H1 (cell line): ENCODE data around the gene TRDN. TPM values are rescaled to one million over a fixed set of nuclear protein-coding genes. Genes with fewer than 3 reads are reported as not detected.

Source experiments
- CTCF ChIA-PET: fragments of 300-600 bp; sonication (Branson Sonifier 250); formaldehyde crosslinking; loops from one replicate; lab custom pipeline; 2021; ENCODE audit not compliant: partially characterized antibody; lab: Charles Lee
- POLR2A ChIA-PET: fragments of 300-600 bp; sonication (Branson Sonifier 250); formaldehyde crosslinking; loops from one replicate; lab custom pipeline; 2021; ENCODE audit warnings: inconsistent platforms; ENCODE audit not compliant: partially characterized antibody; lab: Charles Lee
- DNase-seq, 2 experiments: peaks; one replicate each; pipeline versions ENCODE4 v3.0.0 to v3.0.0-alpha.2; 2010 to 2022; ENCODE audit warnings: low spot score in 2 of 2, low read depth in 1 of 2, mixed read lengths in 1 of 2
- FAIRE-seq: peaks from 2 replicates; lab custom pipeline; 2011; peaks lifted over from hg19 to GRCh38; lab: Jason Lieb, UNC
- H2AFZ ChIP-seq: 2 replicates; pipeline ENCODE4 v1.8.1; 2012; ENCODE audit warnings: low read length, inconsistent platforms
- H2AK5ac ChIP-seq: 2 replicates; pipeline ENCODE4 v1.6.1; 2013; ENCODE audit warnings: low read depth, low read length
- H2BK120ac ChIP-seq: replicated peaks from 2 replicates; pipeline ENCODE3; 2013; ENCODE audit warnings: low read depth, low read length, inconsistent platforms
- H2BK12ac ChIP-seq: 2 replicates; pipeline ENCODE4 v1.6.1; 2013; ENCODE audit warnings: low read depth, low read length
- H2BK15ac ChIP-seq: 2 replicates; pipeline ENCODE4 v1.6.1; 2013; ENCODE audit warnings: low read length
- H2BK20ac ChIP-seq: 2 replicates; pipeline ENCODE4 v1.6.1; 2013; ENCODE audit warnings: low read length
- H2BK5ac ChIP-seq: 2 replicates; pipeline ENCODE4 v1.6.1; 2013; ENCODE audit warnings: low read depth, low read length
- H3K14ac ChIP-seq: 2 replicates; pipeline ENCODE4 v1.6.1; 2013; ENCODE audit warnings: inconsistent platforms; ENCODE audit not compliant: insufficient read length
- H3K18ac ChIP-seq: 2 replicates; pipeline ENCODE4 v1.6.1; 2013; ENCODE audit warnings: low read length; ENCODE audit errors: extremely low read depth
- H3K23ac ChIP-seq: 2 replicates; pipeline ENCODE4 v1.6.1; 2013; ENCODE audit warnings: inconsistent platforms; ENCODE audit not compliant: insufficient read length
- H3K23me2 ChIP-seq: 2 replicates; pipeline ENCODE4 v1.6.1; 2013; ENCODE audit warnings: low read depth, low read length
- H3K27ac ChIP-seq: 2 replicates; pipeline ENCODE4 v1.6.1; 2011; ENCODE audit warnings: low read depth, low read length, inconsistent platforms
- H3K27me3 ChIP-seq, 4 experiments: replicated peaks in 1 of 4; 1 replicate in 1 of 4; 2 replicates in 3 of 4; pipeline versions ENCODE4 v1.6.1 to v1.8.1; 2011 to 2013; ENCODE audit warnings: low read length in 3 of 4, mild to moderate bottlenecking in 3 of 4, inconsistent platforms in 2 of 4, mixed read lengths in 2 of 4, moderate library complexity in 1 of 4; ENCODE audit not compliant: control insufficient read depth in 3 of 4, insufficient read depth in 3 of 4; ENCODE audit errors: extremely low read depth in 1 of 4
- H3K36me3 ChIP-seq, 4 experiments: 2 replicates each; pipeline versions ENCODE4 v1.6.1 to v1.8.1; 2011 to 2013; ENCODE audit warnings: mild to moderate bottlenecking in 4 of 4, low read length in 3 of 4, moderate library complexity in 2 of 4, control low read depth in 1 of 4, inconsistent platforms in 1 of 4; ENCODE audit not compliant: insufficient read depth in 4 of 4, control insufficient read depth in 2 of 4
- H3K4ac ChIP-seq: replicated peaks from 2 replicates; pipeline ENCODE3; 2013; ENCODE audit warnings: low read length, low read depth, mixed read lengths, inconsistent platforms; ENCODE audit not compliant: insufficient read length
- H3K4me1 ChIP-seq, 4 experiments: replicated peaks in 1 of 4; 1 replicate in 1 of 4; 2 replicates in 3 of 4; pipeline versions ENCODE4 v1.6.1 to v1.8.1; 2011 to 2013; ENCODE audit warnings: low read length in 3 of 4, inconsistent platforms in 2 of 4, mixed read lengths in 1 of 4; ENCODE audit not compliant: insufficient read depth in 4 of 4, control insufficient read depth in 3 of 4
- H3K4me2 ChIP-seq, 2 experiments: 2 replicates each; pipeline versions ENCODE4 v1.6.1 to v1.8.1; 2011 to 2013; ENCODE audit warnings: low read depth in 2 of 2, low read length in 2 of 2, control low read depth in 1 of 2, inconsistent platforms in 1 of 2, mild to moderate bottlenecking in 1 of 2; ENCODE audit not compliant: insufficient read depth in 1 of 2
- H3K4me3 ChIP-seq, 4 experiments: fragments of 200-600, 300-600 bp in 1 of 4; sonication (generic), shearing (Covaris generic), sonication (Bioruptor Twin) in 1 of 4; 2 replicates each; pipeline versions ENCODE4 v1.5.1 to v1.8.1; 2011 to 2016; ENCODE audit warnings: low read length in 4 of 4, low read depth in 3 of 4, control low read depth in 2 of 4, inconsistent platforms in 2 of 4, mild to moderate bottlenecking in 2 of 4, mixed read lengths in 1 of 4, moderate library complexity in 1 of 4; ENCODE audit not compliant: insufficient read depth in 2 of 4; ENCODE audit errors: extremely low read depth in 1 of 4
- H3K56ac ChIP-seq: replicated peaks from 2 replicates; pipeline ENCODE3; 2013; ENCODE audit warnings: low read depth, mild to moderate bottlenecking, mixed read lengths, low read length, inconsistent platforms; ENCODE audit not compliant: insufficient read length
- H3K79me1 ChIP-seq: 2 replicates; pipeline ENCODE4 v1.6.1; 2013; ENCODE audit warnings: low read depth, low read length, control low read depth
- H3K79me2 ChIP-seq, 2 experiments: 2 replicates each; pipeline versions ENCODE4 v1.6.1 to v1.8.1; 2012 to 2013; ENCODE audit warnings: low read length in 2 of 2, mild to moderate bottlenecking in 2 of 2, inconsistent platforms in 1 of 2; ENCODE audit not compliant: insufficient read depth in 2 of 2, control insufficient read depth in 1 of 2
- H3K9ac ChIP-seq, 4 experiments: replicated peaks in 1 of 4; 1 replicate in 1 of 4; 2 replicates in 3 of 4; pipeline versions ENCODE4 v1.6.1 to v1.8.1; 2011 to 2013; ENCODE audit warnings: low read depth in 3 of 4, low read length in 3 of 4, control low read depth in 2 of 4, mild to moderate bottlenecking in 2 of 4, moderate library complexity in 2 of 4, inconsistent platforms in 1 of 4; ENCODE audit errors: extremely low read depth in 1 of 4
- H3K9me3 ChIP-seq, 2 experiments: 2 replicates each; pipeline versions ENCODE4 v1.6.1 to v1.8.1; 2012 to 2013; ENCODE audit warnings: mild to moderate bottlenecking in 2 of 2, moderate library complexity in 2 of 2, control low read depth in 1 of 2, inconsistent platforms in 1 of 2, low read depth in 1 of 2, low read length in 1 of 2, mixed read lengths in 1 of 2; ENCODE audit not compliant: insufficient read depth in 2 of 2
- H4K20me1 ChIP-seq, 2 experiments: replicated peaks in 1 of 2; 2 replicates each; pipeline versions ENCODE3 to v1.8.1; 2011 to 2013; ENCODE audit warnings: inconsistent platforms in 2 of 2, low read length in 2 of 2, mild to moderate bottlenecking in 1 of 2; ENCODE audit not compliant: insufficient read depth in 2 of 2, control insufficient read depth in 1 of 2
- H4K5ac ChIP-seq: 2 replicates; pipeline ENCODE4 v1.6.1; 2013; ENCODE audit warnings: low read length, low read depth, mixed read lengths, inconsistent platforms; ENCODE audit not compliant: insufficient read length
- H4K8ac ChIP-seq: 2 replicates; pipeline ENCODE4 v1.8.0; 2013; ENCODE audit warnings: mild to moderate bottlenecking, moderate library complexity, low read length, inconsistent platforms; ENCODE audit not compliant: insufficient read depth; ENCODE audit errors: extremely low read depth
- H4K91ac ChIP-seq: replicated peaks from 2 replicates; pipeline ENCODE3; 2013; ENCODE audit warnings: low read length, mixed read lengths, inconsistent platforms; ENCODE audit not compliant: insufficient read length
- ATF3 ChIP-seq: IDR thresholded peaks from 2 replicates; pipeline ENCODE4 v1.6.1; 2011; ENCODE audit warnings: low read depth, mild to moderate bottlenecking, low read length; ENCODE audit not compliant: insufficient read depth
- CHD1 ChIP-seq: IDR thresholded peaks from 2 replicates; pipeline ENCODE4 v1.6.1; 2012; ENCODE audit warnings: low read depth, low read length, improper control_type of control experiment
- E2F6 ChIP-seq: IDR thresholded peaks from 2 replicates; pipeline ENCODE4 v1.6.1; 2012; ENCODE audit warnings: inconsistent platforms
- EGR1 ChIP-seq: IDR thresholded peaks from 2 replicates; pipeline ENCODE4 v1.6.1; 2011; ENCODE audit warnings: low read depth, low read length, borderline replicate concordance
- NANOG ChIP-seq: IDR thresholded peaks from 2 replicates; pipeline ENCODE4 v1.6.1; 2011; ENCODE audit warnings: low read length, low read depth, mild to moderate bottlenecking, inconsistent platforms; ENCODE audit not compliant: insufficient read depth, poor library complexity, severe bottlenecking
- RBBP5 ChIP-seq: IDR thresholded peaks from 2 replicates; pipeline ENCODE4 v1.7.1; 2012; ENCODE audit warnings: low read depth, mild to moderate bottlenecking, inconsistent platforms, low read length, moderate library complexity, borderline replicate concordance
- SIN3A ChIP-seq, 2 experiments: IDR thresholded peaks in 1 of 2; conservative IDR thresholded peaks in 1 of 2; 2 replicates each; pipeline ENCODE4 v1.6.1; 2011 to 2012; ENCODE audit warnings: low read length in 2 of 2, improper control_type of control experiment in 1 of 2, low read depth in 1 of 2, mild to moderate bottlenecking in 1 of 2
- SIRT6 ChIP-seq: IDR thresholded peaks from one replicate; pipeline ENCODE4 v1.7.1; 2012; ENCODE audit warnings: low read length, inconsistent platforms
- SP4 ChIP-seq: IDR thresholded peaks from 2 replicates; pipeline ENCODE4 v1.6.1; 2012; ENCODE audit warnings: low read length, inconsistent platforms
- SRF ChIP-seq: IDR thresholded peaks from 2 replicates; pipeline ENCODE4 v1.6.1; 2011; ENCODE audit warnings: mild to moderate bottlenecking, low read depth, low read length, moderate library complexity
- USF2 ChIP-seq: IDR thresholded peaks from 2 replicates; pipeline ENCODE4 v1.6.1; 2011; ENCODE audit warnings: low read length, improper control_type of control experiment
- ZNF274 ChIP-seq: IDR thresholded peaks from 2 replicates; pipeline ENCODE4 v1.7.0; 2012; ENCODE audit warnings: low read length, borderline replicate concordance; ENCODE audit errors: extremely low read depth
- WGBS, 2 experiments: shearing (Covaris generic) in 1 of 2; methylation state at CpG; one replicate each; pipeline versions ENCODE4 v1.1.6 to v1.1.7; 2013 to 2015; ENCODE audit warnings: low lambda C conversion rate in 2 of 2, mixed read lengths in 2 of 2, inconsistent platforms in 1 of 2, low coverage in 1 of 2, missing lambda C conversion rate in 1 of 2; ENCODE audit not compliant: insufficient replicate concordance in 2 of 2, insufficient coverage in 1 of 2, insufficient read length in 1 of 2; ENCODE audit errors: extremely low coverage in 1 of 2, missing lambda C conversion rate in 1 of 2; 5-methylcytosine and 5-hydroxymethylcytosine counted together
- polyA plus RNA-seq, 7 experiments: library from polyadenylated mRNA; depleted of rRNA in 3 of 7; stranded (reverse) in 5 of 7; unstranded in 2 of 7; fragments of >200 nt in 5 of 7; fragments of 200-250 nt in 2 of 7; gene quantifications; 1 replicate in 5 of 7; 2 replicates in 1 of 7; 4 replicates in 1 of 7; pipeline versions ENCODE4 v1.2.1 to v1.2.3, GENCODE V29; 2011 to 2013; ENCODE audit warnings: missing spikeins in 2 of 7, mixed read lengths in 2 of 7
- total RNA-seq: library from RNA; stranded (reverse); fragmentation: NEBNext Ultra II Directional; extraction: Animal tissue kit (Norgen Biotek cat#: 25700); gene quantifications from 2 replicates; pipeline ENCODE4 v1.2.1, GENCODE V29; 2021

The TRDN gene
- total and polyA plus RNA-seq, 2 of the 8 experiments (the other 6 are each of a cell fraction or from before 2014, with no cell fraction given): 1.6 to 41.6 TPM

GRCh38 chr6:123507582-123507981 lies 129.2 kb downstream of the TRDN start:
- H3K36me3 ChIP-seq: peaks cover 0 to 3% (median 0%) of the 10 kb centered on the region in 4 experiments; a peak in 1 of 8 replicates
- no peak overlapping the region for H2BK15ac ChIP-seq
- H3K18ac ChIP-seq: no peak overlapping the region
- no peak overlapping the region for H2BK12ac ChIP-seq
- no peak overlapping the region for H3K27ac ChIP-seq
- H4K91ac ChIP-seq: no peak overlapping the region
- H4K20me1 ChIP-seq: no peaks in the 10 kb centered on the region
- no peak overlapping the region for H3K56ac ChIP-seq
- H4K5ac ChIP-seq: no peak overlapping the region
- no peaks in the 10 kb centered on the region for H3K23me2 ChIP-seq
- H3K9me3 ChIP-seq: no peaks in the 10 kb centered on the region
- DNase-seq: no peak
- no peaks in the 10 kb centered on the region for H3K79me2 ChIP-seq
- no peak overlapping the region for H2BK5ac ChIP-seq
- no peak overlapping the region for H3K14ac ChIP-seq
- no peak overlapping the region for H2AK5ac ChIP-seq
- no peaks in the 10 kb centered on the region for H3K79me1 ChIP-seq
- H3K4me3 ChIP-seq: no peak overlapping the region
- H3K4me2 ChIP-seq: no peak overlapping the region
- no peak overlapping the region for H4K8ac ChIP-seq
- H2BK120ac ChIP-seq: no peak overlapping the region
- no peak overlapping the region for H3K9ac ChIP-seq
- no peak for FAIRE-seq
- no peak overlapping the region for H2AFZ ChIP-seq
- H3K23ac ChIP-seq: no peak overlapping the region
- no peaks in the 10 kb centered on the region for H3K4me1 ChIP-seq
- CTCF ChIA-PET: interaction anchor here (0.6 kb wide), 1 partner anchor 434 kb away, joined by 3 read pairs; no protein-coding TSS in a partner anchor
- 60% methylated on average over 2 of the region's 2 CpGs; no CpG with 5 or more reads in 1 of the 2 experiments for WGBS, 2 experiments
- H2BK20ac ChIP-seq: no peak overlapping the region
- no peaks in the 10 kb centered on the region for H3K27me3 ChIP-seq
- POLR2A ChIA-PET: no interaction called here
- H3K4ac ChIP-seq: no peak overlapping the region
- TF ChIP-seq RBBP5: no peak
- TF ChIP-seq SRF: no peak
- TF ChIP-seq USF2: no peak
- TF ChIP-seq E2F6: no peak
- no peak for TF ChIP-seq EGR1
- no peak for TF ChIP-seq ZNF274
- no peak for TF ChIP-seq CHD1
- TF ChIP-seq SIRT6: no peak
- TF ChIP-seq NANOG: no peak
- TF ChIP-seq SP4: no peak
- no peak for TF ChIP-seq SIN3A (conservative IDR thresholded peaks at IDR 0.05 in 1 of 2, IDR thresholded peaks at IDR 0.05 in 1 of 2; ENCODE audit: low read depth in 1 of 2, low read length in 2 of 2)
- TF ChIP-seq ATF3: no peak
